Keratinocyte (primary cell): ENCODE data around the gene ADGRL3. TPM values are rescaled to one million over a fixed set of nuclear protein-coding genes. Genes with fewer than 3 reads are reported as not detected.

ENCODE experiments used
- DNase-seq: peaks from one replicate; pipeline ENCODE4 v3.0.0-alpha.2; 2011; ENCODE audit warnings: low read depth, missing footprints, low spot score
- FAIRE-seq: peaks from 2 replicates; lab custom pipeline; 2011; peaks lifted over from hg19 to GRCh38; lab: Jason Lieb, UNC
- H2AFZ ChIP-seq: 2 replicates; pipeline ENCODE4 v1.6.0; 2012; ENCODE audit warnings: low read length, control low read depth, inconsistent platforms; ENCODE audit not compliant: control insufficient read depth
- H3K27ac ChIP-seq: 2 replicates; pipeline ENCODE4 v1.5.1; 2011; ENCODE audit warnings: low read length; ENCODE audit not compliant: control insufficient read depth, insufficient read depth
- H3K27me3 ChIP-seq: 3 replicates; pipeline ENCODE4 v1.6.0; 2011; ENCODE audit warnings: low read length; ENCODE audit not compliant: control insufficient read depth, insufficient read depth; ENCODE audit errors: extremely low read depth
- H3K36me3 ChIP-seq, 2 experiments: 2 replicates in 1 of 2; 3 replicates in 1 of 2; pipeline ENCODE4 v1.5.1; 2011; ENCODE audit warnings: low read length in 2 of 2, mild to moderate bottlenecking in 1 of 2; ENCODE audit not compliant: control insufficient read depth in 2 of 2, insufficient read depth in 2 of 2; ENCODE audit errors: extremely low read depth in 1 of 2
- H3K4me1 ChIP-seq: 3 replicates; pipeline ENCODE4 v1.5.1; 2011; ENCODE audit warnings: low read length; ENCODE audit not compliant: control insufficient read depth, insufficient read depth; ENCODE audit errors: extremely low read depth
- H3K4me2 ChIP-seq: 3 replicates; pipeline ENCODE4 v1.6.0; 2011; ENCODE audit warnings: low read depth, low read length; ENCODE audit not compliant: control insufficient read depth, insufficient read depth; ENCODE audit errors: extremely low read depth
- H3K4me3 ChIP-seq, 3 experiments: fragments of 200-600 bp in 1 of 3; sonication (generic) in 1 of 3; 2 replicates in 2 of 3; 3 replicates in 1 of 3; pipeline ENCODE4 v1.5.1; 2011 to 2016; ENCODE audit warnings: low read length in 3 of 3, mild to moderate bottlenecking in 3 of 3, control low read depth in 2 of 3, inconsistent platforms in 1 of 3, low read depth in 1 of 3, mixed read lengths in 1 of 3, mixed run types in 1 of 3, moderate library complexity in 1 of 3; ENCODE audit not compliant: control insufficient read depth in 2 of 3, insufficient read depth in 2 of 3; ENCODE audit errors: extremely low read depth in 1 of 3
- H3K79me2 ChIP-seq: 2 replicates; pipeline ENCODE4 v1.6.0; 2012; ENCODE audit warnings: low read length; ENCODE audit not compliant: control insufficient read depth, insufficient read depth
- H3K9ac ChIP-seq: 3 replicates; pipeline ENCODE4 v1.6.0; 2011; ENCODE audit warnings: low read length; ENCODE audit not compliant: control insufficient read depth, insufficient read depth; ENCODE audit errors: extremely low read depth
- H3K9me1 ChIP-seq: 3 replicates; pipeline ENCODE4 v1.6.0; 2011; ENCODE audit warnings: low read length; ENCODE audit not compliant: control insufficient read depth, insufficient read depth; ENCODE audit errors: extremely low read depth
- H3K9me3 ChIP-seq: 2 replicates; pipeline ENCODE4 v1.5.1; 2012; ENCODE audit warnings: low read depth, low read length; ENCODE audit not compliant: control insufficient read depth
- H4K20me1 ChIP-seq: 3 replicates; pipeline ENCODE4 v1.6.0; 2011; ENCODE audit warnings: low read length; ENCODE audit not compliant: control insufficient read depth, insufficient read depth; ENCODE audit errors: extremely low read depth
- CTCF ChIP-seq, 3 experiments: IDR thresholded peaks in 1 of 3; conservative IDR thresholded peaks in 1 of 3; optimal IDR thresholded peaks in 1 of 3; 2 replicates in 2 of 3; 3 replicates in 1 of 3; pipeline versions ENCODE3 to v1.5.1; 2011; ENCODE audit warnings: low read length in 3 of 3, mild to moderate bottlenecking in 3 of 3, moderate library complexity in 2 of 3, control low read depth in 1 of 3, inconsistent platforms in 1 of 3; ENCODE audit not compliant: insufficient read depth in 2 of 3; ENCODE audit errors: extremely low read depth in 1 of 3
- EZH2 ChIP-seq: IDR thresholded peaks from one replicate; pipeline ENCODE4 v1.6.1; 2012; ENCODE audit warnings: inconsistent platforms, mild to moderate bottlenecking, low read length, moderate library complexity
- dilution Hi-C: fragments of 300-500 bp; cut with MboI; formaldehyde crosslinking; loops from one replicate; pipeline ENCODE4 v1.7.0; 2020; ENCODE audit warnings: low sequenced_read_pairs; ENCODE audit not compliant: extremely low pct_ligation_motif_present
- polyA plus RNA-seq, 5 experiments: library from polyadenylated mRNA; depleted of rRNA in 3 of 5; stranded (reverse) in 3 of 5; stranded (forward) in 1 of 5; unstranded in 1 of 5; fragments of >200 nt; gene quantifications; 1 replicate in 1 of 5; 2 replicates in 3 of 5; 3 replicates in 1 of 5; pipeline versions ENCODE4 v1.2.1 to v1.2.3, GENCODE V29; 2011 to 2012; ENCODE audit warnings: missing spikeins in 2 of 5, low read depth in 1 of 5, low replicate concordance in 1 of 5

ADGRL3 gene
- polyA plus RNA-seq, 1 donor (not counting 4 experiments of a cell fraction or from before 2014, with no cell fraction given) = 0.18 TPM

- Histone ChIP-seq H3K9me3 (no peaks in the 10 kb centered on the region), H3K27me3 (no peaks in the 10 kb centered on the region), H3K9ac (no peak overlapping the region), H3K9me1 (no peaks in the 10 kb centered on the region), H3K4me3 (no peak overlapping the region), H3K79me2 (no peaks in the 10 kb centered on the region), H3K36me3 (no peaks in the 10 kb centered on the region), H3K4me1 (no peaks in the 10 kb centered on the region), H2AFZ (no peak overlapping the region), H3K27ac (no peak overlapping the region), H4K20me1 (no peaks in the 10 kb centered on the region), H3K4me2 (no peak overlapping the region)
- FAIRE-seq = no peak
- dilution Hi-C loops = no loop called here
- TF ChIP-seq EZH2 = no peak
- no peak for TF ChIP-seq CTCF (optimal IDR thresholded peaks at IDR 0.05 in 1 of 3, IDR thresholded peaks at IDR 0.05 in 1 of 3, conservative IDR thresholded peaks at IDR 0.05 in 1 of 3; ENCODE audit: extremely low read depth in 1 of 3, insufficient read depth in 2 of 3, low read length in 3 of 3)
- no peak for DNase-seq
Observed at GRCh38 chr4:61782133-61782532, 582.0 kb downstream of the ADGRL3 start.

GRCh38 chr4:61783050-61783449, 582.9 kb downstream of the ADGRL3 start:
- no peak overlapping the region for H3K4me2 ChIP-seq
- H3K9me3 ChIP-seq = no peaks in the 10 kb centered on the region
- no peaks in the 10 kb centered on the region for H3K79me2 ChIP-seq
- H3K27ac ChIP-seq = no peak overlapping the region
- H3K36me3 ChIP-seq = no peaks in the 10 kb centered on the region
- H3K4me1 ChIP-seq = no peaks in the 10 kb centered on the region
- H3K4me3 ChIP-seq = no peak overlapping the region
- H3K27me3 ChIP-seq = no peaks in the 10 kb centered on the region
- TF ChIP-seq EZH2 (no peak), CTCF (optimal IDR thresholded peaks at IDR 0.05 in 1 of 3, IDR thresholded peaks at IDR 0.05 in 1 of 3, conservative IDR thresholded peaks at IDR 0.05 in 1 of 3; ENCODE audit: extremely low read depth in 1 of 3, insufficient read depth in 2 of 3, low read length in 3 of 3) (no peak)
- no peak overlapping the region for H3K9ac ChIP-seq
- no peak overlapping the region for H2AFZ ChIP-seq
- FAIRE-seq (no peak), DNase-seq (no peak)
- H3K9me1 ChIP-seq = no peaks in the 10 kb centered on the region
- no peaks in the 10 kb centered on the region for H4K20me1 ChIP-seq
- dilution Hi-C loops = no loop called here
